B cell (primary cell): ENCODE measurements around the gene RPH3AL.

Experiments
- CTCF ChIP-seq: fragments of 200-600 bp; IDR thresholded peaks from one replicate; pipeline ENCODE4 v1.8.0; 2022; ENCODE audit warnings: antibody characterized with exemption, mild to moderate bottlenecking
- EZH2 ChIP-seq: IDR thresholded peaks from 2 replicates; pipeline ENCODE4 v1.6.1; 2012; ENCODE audit warnings: borderline replicate concordance, low read depth, mild to moderate bottlenecking, moderate library complexity, low read length; ENCODE audit not compliant: insufficient read depth, poor library complexity, severe bottlenecking

DNA sequence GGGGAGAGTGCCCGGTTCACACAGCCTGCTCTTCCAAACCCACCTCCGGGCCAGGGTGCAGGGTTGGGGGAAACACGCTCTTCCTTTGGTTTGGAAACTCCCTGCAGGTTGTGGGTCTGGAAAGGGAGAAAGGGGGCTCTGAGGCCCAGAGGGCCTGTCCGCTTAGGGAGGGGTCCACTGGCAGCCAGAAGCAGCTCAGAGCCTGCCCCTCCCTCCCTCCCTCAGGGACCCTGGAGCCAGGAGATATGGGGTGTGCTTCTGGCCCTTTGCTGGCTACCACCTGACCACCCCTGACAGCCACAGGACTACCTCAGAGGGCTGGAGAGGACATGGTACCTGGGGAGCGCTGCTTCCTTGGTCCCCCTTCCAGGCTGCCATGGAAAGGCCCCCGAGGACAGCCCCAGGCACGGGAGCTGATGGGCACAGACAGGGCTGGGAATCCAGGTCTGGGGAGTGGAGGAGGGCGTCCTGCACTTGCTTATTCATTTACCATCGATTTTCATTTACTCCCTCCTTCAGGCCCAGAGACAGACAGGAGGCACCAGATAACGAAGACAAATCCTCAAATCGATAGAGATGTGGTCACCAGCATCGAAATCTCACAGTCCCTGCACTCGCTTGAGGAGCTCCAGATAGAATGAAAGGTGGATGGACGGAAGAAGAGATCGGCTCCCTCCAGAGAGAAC lies 122.8 kb downstream of the RPH3AL start:
- TF ChIP-seq CTCF (no peak), EZH2 (no peak)
